Sigmoid colon (tissue), 7 donors: Measurements from ENCODE around the gene CSNK1D. TPM values are rescaled to one million over a fixed set of nuclear protein-coding genes. Genes with fewer than 3 reads are reported as not detected.
A peak's percentile ranks its signal among the peaks of the same experiment; 100 is the strongest.

Experiments used
- DNase-seq: peaks from one replicate; pipeline ENCODE4 v3.0.0-alpha.2; 2019
- H3K27ac ChIP-seq, 4 donors: fragments of 200-600 bp; sonication (generic); one replicate each; pipeline ENCODE4 v1.5.1; 2016 to 2019; ENCODE audit warnings: mild to moderate bottlenecking in 1 of 4
- H3K27me3 ChIP-seq, 3 donors: fragments of 200-600 bp; sonication (generic); one replicate each; pipeline ENCODE4 v1.5.1; 2019; ENCODE audit warnings: mild to moderate bottlenecking in 1 of 3
- H3K36me3 ChIP-seq, 4 donors: fragments of 200-600 bp; sonication (generic); one replicate each; pipeline ENCODE4 v1.5.1; 2016 to 2019
- H3K4me1 ChIP-seq, 4 donors: fragments of 200-600 bp; sonication (generic); one replicate each; pipeline ENCODE4 v1.5.1; 2017 to 2019
- H3K4me3 ChIP-seq, 4 donors: fragments of 200-600 bp; sonication (generic); one replicate each; pipeline ENCODE4 v1.5.1; 2017 to 2019; ENCODE audit warnings: mild to moderate bottlenecking in 2 of 4, moderate library complexity in 1 of 4
- H3K9me3 ChIP-seq, 4 donors: fragments of 200-600 bp in 3 of 4; sonication (generic) in 3 of 4; one replicate each; pipeline versions ENCODE4 v1.5.1 to v1.6.1; 2013 to 2019
- EP300 ChIP-seq, 4 donors: sonication (generic); formaldehyde crosslinking; IDR thresholded peaks; one replicate each; pipeline ENCODE4 v1.6.1; 2017; ENCODE audit warnings: antibody characterized with exemption in 4 of 4
- POLR2A ChIP-seq, 2 donors: fragments of 450-650 bp; IDR thresholded peaks; one replicate each; pipeline ENCODE4 v1.6.1; 2016; ENCODE audit warnings: antibody characterized with exemption in 2 of 2, mild to moderate bottlenecking in 2 of 2, moderate library complexity in 2 of 2
- POLR2AphosphoS5 ChIP-seq, 4 donors: sonication (generic); formaldehyde crosslinking; IDR thresholded peaks; one replicate each; pipeline ENCODE4 v1.6.1; 2017; ENCODE audit warnings: antibody characterized with exemption in 4 of 4
- WGBS, 2 donors: extraction: QIAGEN DNeasy Blood & Tissue Kit; methylation state at CpG; one replicate each; pipeline ENCODE4 v1.1.7; 2013; 5-methylcytosine and 5-hydroxymethylcytosine counted together
- intact Hi-C: fragments of 100-400 bp; cut with DNase I; formaldehyde crosslinking; loops from one replicate; pipeline ENCODE4 v1.15.1; 2023
- polyA plus RNA-seq, 3 donors: library from polyadenylated mRNA; stranded (reverse); fragments of 200-250 nt; gene quantifications; one replicate each; pipeline ENCODE4 v1.2.3, GENCODE V29; 2013
- total RNA-seq, 4 donors: library from RNA; depleted of rRNA; stranded (reverse); fragments of >200 nt; gene quantifications; one replicate each; pipeline ENCODE4 v1.1.0, GENCODE V29; 2016
- TF ChIP-seq, protein P1 (sequence below), 4 experiments: fragments of 450-650 bp in 3 of 4; fragments of 200-600 bp in 1 of 4; IDR thresholded peaks; one replicate each; pipeline ENCODE4 v1.5.1; 2016 to 2019; ENCODE audit warnings: antibody characterized with exemption in 4 of 4, mild to moderate bottlenecking in 3 of 4, moderate library complexity in 2 of 4
- donor health status: healthy with polysubstance abuse.
- donor health status: Bipolar disorder and iron deficiency.
- donor health status: healthy.

Gene CSNK1D
- total and polyA plus RNA-seq, 7 donors, result 45.1 to 142 (median 55.9) TPM

DNA sequence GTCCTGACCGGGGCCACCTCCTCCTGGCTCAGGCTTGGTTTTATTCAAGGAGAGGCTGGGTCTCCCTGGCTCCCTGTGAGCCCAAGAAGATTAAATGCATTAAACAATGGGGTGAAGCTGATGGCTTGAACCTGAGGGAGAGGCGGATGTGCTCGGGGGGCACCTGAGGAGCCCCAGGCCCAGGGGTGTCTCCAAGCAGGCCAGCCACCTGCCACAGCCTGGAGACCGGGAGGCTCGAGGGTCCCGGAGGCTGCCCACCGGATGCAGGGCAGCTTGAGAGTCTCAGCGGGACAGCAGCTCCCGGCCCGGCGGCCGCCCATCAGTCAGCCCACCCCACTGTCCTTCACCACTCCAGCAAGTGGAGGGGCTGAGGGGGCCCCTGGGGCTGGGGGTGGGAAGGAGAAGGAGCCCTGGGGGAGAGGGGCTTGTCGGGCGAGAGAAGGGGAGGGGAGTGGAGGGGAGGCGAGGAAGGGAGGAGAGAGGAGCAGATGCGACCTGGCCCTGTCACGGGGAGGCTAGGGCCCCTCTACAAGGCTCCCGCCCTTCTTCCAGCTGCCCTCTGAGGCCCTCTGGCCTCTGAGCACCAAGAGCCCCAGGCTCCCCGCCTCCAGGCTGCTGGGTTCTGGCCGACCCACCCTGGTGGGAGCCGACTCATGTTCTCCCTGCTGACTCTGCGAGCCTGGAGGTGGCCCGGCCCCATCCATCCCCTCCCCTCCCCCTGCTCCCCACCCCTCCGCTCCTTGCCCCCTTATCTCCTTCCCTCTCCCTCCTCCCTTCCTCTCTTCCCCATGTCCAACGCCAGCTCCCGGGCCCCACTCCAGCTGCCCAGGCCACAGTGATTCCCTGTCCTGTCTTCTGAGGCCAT lies 30.7 kb upstream of the CSNK1D start:
- Histone ChIP-seq H3K9me3 (no peaks in the 10 kb centered on the region), H3K27me3 (no peaks in the 10 kb centered on the region), H3K27ac (no peak overlapping the region), H3K4me1 (peaks cover 0 to 7% (median 6%) of the 10 kb centered on the region in 4 donors), H3K4me3 (no peak overlapping the region), H3K36me3 (no peaks in the 10 kb centered on the region)
- no peak for DNase-seq
- TF ChIP-seq, protein P1, sequence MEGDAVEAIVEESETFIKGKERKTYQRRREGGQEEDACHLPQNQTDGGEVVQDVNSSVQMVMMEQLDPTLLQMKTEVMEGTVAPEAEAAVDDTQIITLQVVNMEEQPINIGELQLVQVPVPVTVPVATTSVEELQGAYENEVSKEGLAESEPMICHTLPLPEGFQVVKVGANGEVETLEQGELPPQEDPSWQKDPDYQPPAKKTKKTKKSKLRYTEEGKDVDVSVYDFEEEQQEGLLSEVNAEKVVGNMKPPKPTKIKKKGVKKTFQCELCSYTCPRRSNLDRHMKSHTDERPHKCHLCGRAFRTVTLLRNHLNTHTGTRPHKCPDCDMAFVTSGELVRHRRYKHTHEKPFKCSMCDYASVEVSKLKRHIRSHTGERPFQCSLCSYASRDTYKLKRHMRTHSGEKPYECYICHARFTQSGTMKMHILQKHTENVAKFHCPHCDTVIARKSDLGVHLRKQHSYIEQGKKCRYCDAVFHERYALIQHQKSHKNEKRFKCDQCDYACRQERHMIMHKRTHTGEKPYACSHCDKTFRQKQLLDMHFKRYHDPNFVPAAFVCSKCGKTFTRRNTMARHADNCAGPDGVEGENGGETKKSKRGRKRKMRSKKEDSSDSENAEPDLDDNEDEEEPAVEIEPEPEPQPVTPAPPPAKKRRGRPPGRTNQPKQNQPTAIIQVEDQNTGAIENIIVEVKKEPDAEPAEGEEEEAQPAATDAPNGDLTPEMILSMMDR (IDR thresholded peaks at IDR 0.05), result no peak
- TF ChIP-seq EP300 (IDR thresholded peaks at IDR 0.05), result no peak
- intact Hi-C loops, result no loop called here
- 78 to 92% methylated on average over 26 of the region's 26 CpGs for WGBS, 2 donors

DNA sequence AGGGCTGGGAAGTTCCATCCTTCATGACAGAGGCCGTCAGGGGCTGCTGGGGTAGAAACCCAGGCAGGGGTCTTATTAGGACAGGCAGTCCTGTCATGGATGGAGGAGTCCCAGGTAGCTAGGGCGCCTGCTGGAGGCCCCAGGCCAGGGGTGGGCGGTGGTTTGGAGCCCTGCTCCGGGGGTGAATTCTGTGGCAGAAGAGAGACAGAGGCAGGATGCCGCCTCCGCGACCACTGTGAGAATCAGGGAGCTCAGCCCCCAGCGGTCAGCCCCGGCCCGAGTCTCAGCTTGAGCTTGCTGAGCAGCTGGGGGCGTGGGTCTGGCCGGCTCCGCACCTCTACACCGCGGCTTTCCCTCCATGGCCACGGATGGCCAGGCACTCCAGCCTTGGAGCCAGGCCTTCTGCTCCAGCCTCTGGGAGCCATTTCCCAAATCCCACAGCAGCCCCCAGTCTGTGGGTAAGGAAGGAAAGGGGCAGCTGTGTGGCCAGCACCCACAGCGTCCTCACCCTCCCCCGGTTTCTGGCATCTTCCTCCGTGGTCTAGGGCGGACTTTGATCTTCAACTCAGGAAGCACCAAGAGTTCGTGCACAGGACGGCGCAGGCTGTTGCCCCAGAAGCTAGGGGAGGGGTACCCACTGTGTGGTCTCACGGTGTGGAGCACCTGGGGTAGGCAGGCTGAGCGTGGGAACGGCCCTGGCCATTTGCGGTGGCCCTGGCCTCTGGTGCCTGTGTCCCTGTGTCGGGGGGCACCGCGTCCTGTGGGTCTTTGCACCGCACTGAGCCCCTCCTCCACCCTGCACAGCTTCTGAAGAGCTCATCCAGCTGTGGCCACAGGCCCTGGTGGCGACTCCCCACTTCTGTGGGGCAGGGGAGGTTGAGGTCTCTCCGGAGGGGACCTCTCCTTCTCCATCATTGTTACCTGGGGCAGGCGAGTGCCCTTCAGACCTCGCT lies 29.8 kb upstream of the CSNK1D start:
- no peak for DNase-seq
- Histone ChIP-seq H3K27ac (no peak overlapping the region), H3K4me1 (peaks cover 0 to 13% (median 13%) of the 10 kb centered on the region in 4 donors), H3K27me3 (no peaks in the 10 kb centered on the region), H3K36me3 (no peaks in the 10 kb centered on the region), H3K4me3 (no peak overlapping the region), H3K9me3 (no peaks in the 10 kb centered on the region)
- TF ChIP-seq, protein P1 (IDR thresholded peaks at IDR 0.05), result no peak
- TF ChIP-seq EP300 (IDR thresholded peaks at IDR 0.05) (no peak), POLR2AphosphoS5 (IDR thresholded peaks at IDR 0.05) (no peak)
- intact Hi-C loops, result no loop called here
- WGBS, 2 donors, result 54 to 71% methylated on average over 35 of the region's 35 CpGs

DNA sequence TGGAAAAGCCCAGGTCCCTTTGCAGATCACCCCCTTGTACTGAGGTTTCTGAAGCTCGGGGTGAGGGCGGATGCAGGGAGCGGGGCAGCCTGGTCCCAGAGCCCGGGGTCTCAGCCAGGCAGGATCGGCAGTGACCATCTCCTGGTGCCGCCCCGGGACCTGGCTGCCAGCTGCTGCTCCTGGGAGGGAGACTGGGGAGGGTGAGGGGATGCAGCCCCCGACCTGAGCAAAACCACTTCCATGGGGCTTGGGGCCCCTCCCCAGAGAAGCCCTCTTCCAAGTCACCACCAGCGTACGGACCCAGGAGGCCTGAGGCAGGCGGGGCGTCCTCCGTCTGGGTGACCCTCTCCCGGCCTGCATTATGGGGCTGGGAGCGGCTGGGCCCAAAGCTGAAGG lies 29.1 kb upstream of the CSNK1D start:
- Histone ChIP-seq H3K36me3 (no peaks in the 10 kb centered on the region), H3K27me3 (no peaks in the 10 kb centered on the region), H3K27ac (no peak overlapping the region), H3K9me3 (no peaks in the 10 kb centered on the region), H3K4me3 (no peak overlapping the region), H3K4me1 (peaks cover 0 to 20% (median 19%) of the 10 kb centered on the region in 4 donors)
- DNase-seq, result no peak
- intact Hi-C loops, result no loop called here
- 64 to 89% methylated on average over 15 of the region's 15 CpGs for WGBS, 2 donors
- TF ChIP-seq POLR2A (IDR thresholded peaks at IDR 0.05) (no peak), POLR2AphosphoS5 (IDR thresholded peaks at IDR 0.05) (no peak), EP300 (IDR thresholded peaks at IDR 0.05) (no peak)
- TF ChIP-seq, protein P1 (IDR thresholded peaks at IDR 0.05), result no peak

DNA sequence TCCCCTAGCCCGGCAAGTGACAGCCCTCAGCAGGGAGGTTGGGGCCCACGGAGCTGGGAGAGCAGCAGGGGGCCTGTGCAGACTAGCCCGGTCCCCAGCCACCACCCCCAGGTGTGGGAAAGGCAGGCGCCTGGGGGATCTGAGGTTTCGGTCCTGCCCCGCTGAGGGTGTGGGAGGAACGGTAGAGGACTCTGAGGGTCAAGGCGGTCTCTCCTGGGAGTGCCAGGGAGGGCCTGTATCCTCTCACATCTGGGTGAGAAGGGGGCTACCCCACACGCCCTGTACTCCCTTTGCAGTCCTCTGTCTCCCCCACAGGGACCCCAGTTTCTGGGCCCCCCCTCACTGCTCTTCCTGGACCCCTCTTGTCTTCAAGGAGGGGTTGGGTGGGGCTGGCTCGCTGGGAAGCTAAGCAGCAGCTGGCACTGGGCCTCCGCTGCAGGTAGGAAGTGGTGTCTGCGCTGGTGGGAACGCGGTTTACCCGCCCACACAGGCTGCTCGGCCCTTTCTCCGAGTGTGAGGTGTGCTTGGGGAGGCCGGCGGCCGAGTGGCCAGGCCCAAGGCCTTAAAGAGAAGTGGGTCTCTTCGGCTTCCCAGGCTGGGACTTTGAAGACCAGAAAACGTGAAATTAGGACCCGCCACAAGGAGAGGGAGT lies 28.5 kb upstream of the CSNK1D start:
- DNase-seq, result peak; percentile 65
- WGBS, 2 donors, result 52 to 79% methylated on average over 23 of the region's 23 CpGs
- Histone ChIP-seq H3K27me3 (no peaks in the 10 kb centered on the region), H3K4me1 (peaks cover 0 to 26% (median 24%) of the 10 kb centered on the region in 4 donors), H3K4me3 (no peak overlapping the region), H3K36me3 (no peaks in the 10 kb centered on the region), H3K27ac (no peak overlapping the region), H3K9me3 (no peaks in the 10 kb centered on the region)
- TF ChIP-seq POLR2AphosphoS5 (IDR thresholded peaks at IDR 0.05) (no peak), EP300 (IDR thresholded peaks at IDR 0.05) (no peak), POLR2A (IDR thresholded peaks at IDR 0.05) (no peak)
- TF ChIP-seq, protein P1 (IDR thresholded peaks at IDR 0.05), result no peak
- intact Hi-C loops, result no loop called here
